CD4-positive, alpha-beta T cell (primary cell): ENCODE measurements around the gene PRPF40A. TPM values are rescaled to one million over a fixed set of nuclear protein-coding genes. Genes with fewer than 3 reads are reported as not detected.

Experiments
- ATAC-seq: fragments of 200-7000 bp; cut with Tn5 transposase; one replicate; pipeline ENCODE4 v1.10.0; 2022; ENCODE audit warnings: mild to moderate bottlenecking; ENCODE audit not compliant: poor library complexity
- CTCF ChIA-PET: fragments of 350-600 bp; sonication (Branson Sonifier 250); formaldehyde crosslinking; loops from one replicate; lab custom pipeline; 2021; ENCODE audit warnings: antibody characterized with exemption, inconsistent platforms; lab: Charles Lee
- POLR2A ChIA-PET: fragments of 350-600 bp; sonication (Branson Sonifier 250); formaldehyde crosslinking; loops from one replicate; lab custom pipeline; 2021; ENCODE audit warnings: antibody characterized with exemption, inconsistent platforms; lab: Charles Lee
- DNase-seq, 14 experiments: peaks; one replicate each; pipeline ENCODE4 v3.0.0-alpha.2; 2013 to 2020; ENCODE audit warnings: mixed read lengths in 2 of 14
- H3K27ac ChIP-seq, 2 donors: one replicate each; pipeline versions ENCODE4 v1.5.1 to v1.7.0; 2013; ENCODE audit warnings: low read length in 2 of 2, low read depth in 1 of 2, mild to moderate bottlenecking in 1 of 2
- H3K27me3 ChIP-seq, 2 experiments: 1 replicate in 1 of 2; 2 replicates in 1 of 2; pipeline versions ENCODE4 v1.6.1 to v1.7.0; 2013; ENCODE audit warnings: low read length in 2 of 2, control low read depth in 1 of 2, mild to moderate bottlenecking in 1 of 2, moderate library complexity in 1 of 2; ENCODE audit not compliant: insufficient read depth in 2 of 2, control insufficient read depth in 1 of 2
- H3K36me3 ChIP-seq: one replicate; pipeline ENCODE4 v1.6.1; 2013; ENCODE audit warnings: low read length, control low read depth; ENCODE audit not compliant: insufficient read depth
- H3K4me1 ChIP-seq: one replicate; pipeline ENCODE4 v1.6.1; 2013; ENCODE audit warnings: low read length, control low read depth; ENCODE audit not compliant: insufficient read depth
- H3K4me3 ChIP-seq: one replicate; pipeline ENCODE4 v1.5.1; 2013; ENCODE audit warnings: mild to moderate bottlenecking, low read length, moderate library complexity
- H3K9me3 ChIP-seq, 2 experiments: 1 replicate in 1 of 2; 2 replicates in 1 of 2; pipeline versions ENCODE4 v1.6.1 to v1.7.0; 2013; ENCODE audit warnings: low read length in 2 of 2, mild to moderate bottlenecking in 2 of 2, control low read depth in 1 of 2, moderate library complexity in 1 of 2; ENCODE audit not compliant: control insufficient read depth in 1 of 2, insufficient read depth in 1 of 2
- H3K27ac Mint-ChIP-seq: one replicate; pipeline ENCODE4 v1.8.0; 2020; ENCODE audit warnings: mixed read lengths
- H3K27me3 Mint-ChIP-seq: one replicate; pipeline ENCODE4 v1.8.0; 2021; ENCODE audit warnings: mixed read lengths
- H3K36me3 Mint-ChIP-seq: one replicate; pipeline ENCODE4 v1.8.0; 2021; ENCODE audit warnings: low read depth, mixed read lengths
- H3K4me1 Mint-ChIP-seq: one replicate; pipeline ENCODE4 v1.8.0; 2021; ENCODE audit warnings: low read depth, mixed read lengths
- H3K4me3 Mint-ChIP-seq: one replicate; pipeline ENCODE4 v1.8.0; 2020; ENCODE audit warnings: mild to moderate bottlenecking, mixed read lengths
- H3K9me3 Mint-ChIP-seq: one replicate; pipeline ENCODE4 v1.8.0; 2020; ENCODE audit warnings: mixed read lengths
- intact Hi-C, 2 experiments: fragments of 100-400 bp; cut with DNase I in 1 of 2; cut with micrococcal nuclease in 1 of 2; formaldehyde crosslinking; loops; one replicate each; pipeline versions ENCODE4 v1.15.1 to v1.9.0; 2023 to 2025; cut with DNase I, micrococcal nuclease
- total RNA-seq, 174 experiments: library from RNA in 2 of 174; stranded (reverse) in 2 of 174; gene quantifications; one replicate each; pipeline ENCODE4 v1.2.3 and lab custom pipeline; 2021 to 2026
- TF ChIP-seq, protein P1 (sequence below): fragments of 200-600 bp; IDR thresholded peaks from one replicate; pipeline ENCODE4 v1.8.0; 2022; ENCODE audit warnings: antibody characterized with exemption, mild to moderate bottlenecking

Gene PRPF40A
- total RNA-seq, 2 experiments from 2014 or later: 146 to 148 TPM

DNA sequence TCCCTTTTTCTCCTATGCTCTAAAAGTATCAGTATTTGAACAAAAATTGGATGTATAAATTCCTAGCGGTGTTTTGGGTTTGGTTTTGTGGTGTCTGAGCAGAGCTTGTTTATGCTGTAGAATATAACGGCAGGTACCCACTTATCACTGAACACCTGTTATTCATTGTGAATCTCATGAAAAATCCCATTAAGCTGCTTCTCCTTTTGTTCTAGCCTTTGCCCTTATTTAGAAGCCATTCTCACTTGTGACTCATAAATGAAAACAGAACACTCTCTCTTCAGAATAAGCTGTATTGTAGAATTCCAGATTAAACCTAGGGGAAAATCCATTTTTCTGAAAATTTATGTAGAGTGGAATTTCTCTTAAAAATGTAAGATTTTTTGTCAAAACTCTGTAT is 104.0 kb downstream of the PRPF40A start:
- H3K9me3 ChIP-seq: no peaks in the 10 kb centered on the region
- H3K4me3 ChIP-seq: no peak overlapping the region
- ChIA-PET CTCF (no interaction called here), POLR2A (no interaction called here)
- no peak for ATAC-seq
- TF ChIP-seq, protein P1, sequence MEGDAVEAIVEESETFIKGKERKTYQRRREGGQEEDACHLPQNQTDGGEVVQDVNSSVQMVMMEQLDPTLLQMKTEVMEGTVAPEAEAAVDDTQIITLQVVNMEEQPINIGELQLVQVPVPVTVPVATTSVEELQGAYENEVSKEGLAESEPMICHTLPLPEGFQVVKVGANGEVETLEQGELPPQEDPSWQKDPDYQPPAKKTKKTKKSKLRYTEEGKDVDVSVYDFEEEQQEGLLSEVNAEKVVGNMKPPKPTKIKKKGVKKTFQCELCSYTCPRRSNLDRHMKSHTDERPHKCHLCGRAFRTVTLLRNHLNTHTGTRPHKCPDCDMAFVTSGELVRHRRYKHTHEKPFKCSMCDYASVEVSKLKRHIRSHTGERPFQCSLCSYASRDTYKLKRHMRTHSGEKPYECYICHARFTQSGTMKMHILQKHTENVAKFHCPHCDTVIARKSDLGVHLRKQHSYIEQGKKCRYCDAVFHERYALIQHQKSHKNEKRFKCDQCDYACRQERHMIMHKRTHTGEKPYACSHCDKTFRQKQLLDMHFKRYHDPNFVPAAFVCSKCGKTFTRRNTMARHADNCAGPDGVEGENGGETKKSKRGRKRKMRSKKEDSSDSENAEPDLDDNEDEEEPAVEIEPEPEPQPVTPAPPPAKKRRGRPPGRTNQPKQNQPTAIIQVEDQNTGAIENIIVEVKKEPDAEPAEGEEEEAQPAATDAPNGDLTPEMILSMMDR: no peak
- peaks cover 5% of the 10 kb centered on the region for H3K4me1 Mint-ChIP-seq
- H3K27me3 ChIP-seq: no peaks in the 10 kb centered on the region
- H3K4me3 Mint-ChIP-seq: no peak overlapping the region
- H3K9me3 Mint-ChIP-seq: no peaks in the 10 kb centered on the region
- no peaks in the 10 kb centered on the region for H3K27me3 Mint-ChIP-seq
- no peak overlapping the region for H3K27ac ChIP-seq
- DNase-seq: no peak
- intact Hi-C loops: no loop called here
- peaks cover 4% of the 10 kb centered on the region for H3K4me1 ChIP-seq
- no peaks in the 10 kb centered on the region for H3K36me3 Mint-ChIP-seq
- no peak overlapping the region for H3K27ac Mint-ChIP-seq
- H3K36me3 ChIP-seq: no peaks in the 10 kb centered on the region

DNA sequence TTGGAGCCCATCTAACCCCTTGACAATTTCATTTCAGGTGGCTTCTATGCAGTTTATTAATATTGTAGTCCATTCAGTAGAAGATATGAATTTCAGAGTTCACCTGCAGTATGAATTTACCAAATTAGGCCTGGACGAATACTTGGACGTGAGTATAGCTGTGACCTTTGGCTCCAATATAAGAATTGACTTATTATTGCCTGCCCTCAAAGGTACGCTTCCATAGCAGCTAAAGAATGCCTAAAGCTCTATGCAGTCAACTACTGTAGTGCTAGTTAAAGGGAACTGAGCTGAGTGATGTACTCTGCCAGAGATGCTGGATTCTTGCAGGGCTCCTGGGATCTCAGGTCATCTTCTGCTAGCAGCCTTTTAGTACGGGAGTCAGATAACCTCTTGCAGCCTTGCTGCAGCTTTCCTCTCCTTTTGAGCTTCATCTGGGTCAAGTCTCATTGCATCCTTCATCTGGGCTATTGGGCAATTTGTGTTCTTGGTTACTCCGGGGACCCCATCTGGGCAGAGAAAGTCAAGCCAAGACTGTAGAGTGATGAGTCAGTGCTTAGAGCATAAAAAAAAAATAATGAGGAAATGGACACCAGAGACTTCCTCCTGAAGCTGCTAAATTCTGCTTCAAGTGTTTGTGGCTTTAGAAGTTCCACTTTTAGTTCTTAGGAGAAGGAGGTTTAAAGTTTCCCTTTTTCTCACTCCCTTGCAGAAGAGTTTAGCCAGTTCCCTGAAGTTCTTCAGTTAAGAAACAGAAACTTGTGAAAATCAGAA is 105.6 kb downstream of the PRPF40A start:
- TF ChIP-seq, protein P1: no peak
- peak in 3 of 14 experiments; percentile 33 to 59 (median 47) for DNase-seq
- H3K27ac Mint-ChIP-seq: no peak overlapping the region
- no peak for ATAC-seq
- ChIA-PET POLR2A (no interaction called here), CTCF (no interaction called here)
- peaks cover 4% of the 10 kb centered on the region for H3K4me1 ChIP-seq
- H3K9me3 Mint-ChIP-seq: no peaks in the 10 kb centered on the region
- no peaks in the 10 kb centered on the region for H3K27me3 Mint-ChIP-seq
- H3K27ac ChIP-seq: no peak overlapping the region
- no peak overlapping the region for H3K4me3 ChIP-seq
- H3K4me3 Mint-ChIP-seq: no peak overlapping the region
- H3K9me3 ChIP-seq: no peaks in the 10 kb centered on the region
- H3K36me3 ChIP-seq: no peaks in the 10 kb centered on the region
- no peaks in the 10 kb centered on the region for H3K36me3 Mint-ChIP-seq
- no peaks in the 10 kb centered on the region for H3K27me3 ChIP-seq
- peaks cover 5% of the 10 kb centered on the region for H3K4me1 Mint-ChIP-seq
- intact Hi-C loops: no loop called here

DNA sequence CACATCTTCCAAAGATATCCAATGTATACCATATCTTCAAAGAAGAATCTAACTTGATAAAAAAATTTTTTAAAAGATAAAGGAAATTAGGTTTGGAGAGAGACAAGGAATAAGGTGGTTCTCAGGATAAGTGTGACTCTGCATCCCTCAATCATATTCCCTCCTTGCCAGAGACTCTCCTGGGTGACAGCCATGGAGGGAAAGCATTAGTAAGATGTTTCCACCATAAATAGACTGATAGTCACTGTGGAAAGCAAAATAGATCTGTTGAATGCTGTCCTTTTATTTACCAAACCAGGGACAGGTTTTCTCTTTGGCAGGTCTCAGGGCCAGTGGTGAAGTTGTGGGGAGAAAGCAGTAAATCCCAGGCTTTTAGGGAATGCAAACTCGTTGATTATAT is 107.6 kb downstream of the PRPF40A start:
- TF ChIP-seq, protein P1: no peak
- no peaks in the 10 kb centered on the region for H3K36me3 Mint-ChIP-seq
- H3K27me3 ChIP-seq: no peaks in the 10 kb centered on the region
- H3K36me3 ChIP-seq: no peaks in the 10 kb centered on the region
- intact Hi-C loops: no loop called here
- peaks cover 4% of the 10 kb centered on the region for H3K4me1 ChIP-seq
- peaks cover 5% of the 10 kb centered on the region for H3K4me1 Mint-ChIP-seq
- DNase-seq: no peak
- H3K27me3 Mint-ChIP-seq: no peaks in the 10 kb centered on the region
- no peak for ATAC-seq
- CTCF ChIA-PET: no interaction called here
- POLR2A ChIA-PET: no interaction called here
- H3K27ac Mint-ChIP-seq: no peak overlapping the region
- no peak overlapping the region for H3K27ac ChIP-seq
- H3K9me3 ChIP-seq: no peaks in the 10 kb centered on the region
- H3K9me3 Mint-ChIP-seq: no peaks in the 10 kb centered on the region
- no peak overlapping the region for H3K4me3 ChIP-seq
- H3K4me3 Mint-ChIP-seq: no peak overlapping the region
